H1 (cell line): ENCODE measurements around the gene TFAP2A. TPM values are rescaled to one million over a fixed set of nuclear protein-coding genes. Genes with fewer than 3 reads are reported as not detected.

ENCODE experiments used
- CTCF ChIA-PET: fragments of 300-600 bp; sonication (Branson Sonifier 250); formaldehyde crosslinking; loops from one replicate; lab custom pipeline; 2021; ENCODE audit not compliant: partially characterized antibody; lab: Charles Lee
- POLR2A ChIA-PET: fragments of 300-600 bp; sonication (Branson Sonifier 250); formaldehyde crosslinking; loops from one replicate; lab custom pipeline; 2021; ENCODE audit warnings: inconsistent platforms; ENCODE audit not compliant: partially characterized antibody; lab: Charles Lee
- DNase-seq, 2 experiments: peaks; one replicate each; pipeline versions ENCODE4 v3.0.0 to v3.0.0-alpha.2; 2010 to 2022; ENCODE audit warnings: low spot score in 2 of 2, low read depth in 1 of 2, mixed read lengths in 1 of 2
- FAIRE-seq: peaks from 2 replicates; lab custom pipeline; 2011; peaks lifted over from hg19 to GRCh38; lab: Jason Lieb, UNC
- H2AFZ ChIP-seq: 2 replicates; pipeline ENCODE4 v1.8.1; 2012; ENCODE audit warnings: low read length, inconsistent platforms
- H2AK5ac ChIP-seq: 2 replicates; pipeline ENCODE4 v1.6.1; 2013; ENCODE audit warnings: low read depth, low read length
- H2BK120ac ChIP-seq: replicated peaks from 2 replicates; pipeline ENCODE3; 2013; ENCODE audit warnings: low read depth, low read length, inconsistent platforms
- H2BK12ac ChIP-seq: 2 replicates; pipeline ENCODE4 v1.6.1; 2013; ENCODE audit warnings: low read depth, low read length
- H2BK15ac ChIP-seq: 2 replicates; pipeline ENCODE4 v1.6.1; 2013; ENCODE audit warnings: low read length
- H2BK20ac ChIP-seq: 2 replicates; pipeline ENCODE4 v1.6.1; 2013; ENCODE audit warnings: low read length
- H2BK5ac ChIP-seq: 2 replicates; pipeline ENCODE4 v1.6.1; 2013; ENCODE audit warnings: low read depth, low read length
- H3K14ac ChIP-seq: 2 replicates; pipeline ENCODE4 v1.6.1; 2013; ENCODE audit warnings: inconsistent platforms; ENCODE audit not compliant: insufficient read length
- H3K18ac ChIP-seq: 2 replicates; pipeline ENCODE4 v1.6.1; 2013; ENCODE audit warnings: low read length; ENCODE audit errors: extremely low read depth
- H3K23ac ChIP-seq: 2 replicates; pipeline ENCODE4 v1.6.1; 2013; ENCODE audit warnings: inconsistent platforms; ENCODE audit not compliant: insufficient read length
- H3K23me2 ChIP-seq: 2 replicates; pipeline ENCODE4 v1.6.1; 2013; ENCODE audit warnings: low read depth, low read length
- H3K27ac ChIP-seq: 2 replicates; pipeline ENCODE4 v1.6.1; 2011; ENCODE audit warnings: low read depth, low read length, inconsistent platforms
- H3K27me3 ChIP-seq, 4 experiments: replicated peaks in 1 of 4; 1 replicate in 1 of 4; 2 replicates in 3 of 4; pipeline versions ENCODE4 v1.6.1 to v1.8.1; 2011 to 2013; ENCODE audit warnings: low read length in 3 of 4, mild to moderate bottlenecking in 3 of 4, inconsistent platforms in 2 of 4, mixed read lengths in 2 of 4, moderate library complexity in 1 of 4; ENCODE audit not compliant: control insufficient read depth in 3 of 4, insufficient read depth in 3 of 4; ENCODE audit errors: extremely low read depth in 1 of 4
- H3K36me3 ChIP-seq, 4 experiments: 2 replicates each; pipeline versions ENCODE4 v1.6.1 to v1.8.1; 2011 to 2013; ENCODE audit warnings: mild to moderate bottlenecking in 4 of 4, low read length in 3 of 4, moderate library complexity in 2 of 4, control low read depth in 1 of 4, inconsistent platforms in 1 of 4; ENCODE audit not compliant: insufficient read depth in 4 of 4, control insufficient read depth in 2 of 4
- H3K4ac ChIP-seq: replicated peaks from 2 replicates; pipeline ENCODE3; 2013; ENCODE audit warnings: low read length, low read depth, mixed read lengths, inconsistent platforms; ENCODE audit not compliant: insufficient read length
- H3K4me1 ChIP-seq, 4 experiments: replicated peaks in 1 of 4; 1 replicate in 1 of 4; 2 replicates in 3 of 4; pipeline versions ENCODE4 v1.6.1 to v1.8.1; 2011 to 2013; ENCODE audit warnings: low read length in 3 of 4, inconsistent platforms in 2 of 4, mixed read lengths in 1 of 4; ENCODE audit not compliant: insufficient read depth in 4 of 4, control insufficient read depth in 3 of 4
- H3K4me2 ChIP-seq, 2 experiments: 2 replicates each; pipeline versions ENCODE4 v1.6.1 to v1.8.1; 2011 to 2013; ENCODE audit warnings: low read depth in 2 of 2, low read length in 2 of 2, control low read depth in 1 of 2, inconsistent platforms in 1 of 2, mild to moderate bottlenecking in 1 of 2; ENCODE audit not compliant: insufficient read depth in 1 of 2
- H3K4me3 ChIP-seq, 4 experiments: fragments of 200-600, 300-600 bp in 1 of 4; sonication (generic), shearing (Covaris generic), sonication (Bioruptor Twin) in 1 of 4; 2 replicates each; pipeline versions ENCODE4 v1.5.1 to v1.8.1; 2011 to 2016; ENCODE audit warnings: low read length in 4 of 4, low read depth in 3 of 4, control low read depth in 2 of 4, inconsistent platforms in 2 of 4, mild to moderate bottlenecking in 2 of 4, mixed read lengths in 1 of 4, moderate library complexity in 1 of 4; ENCODE audit not compliant: insufficient read depth in 2 of 4; ENCODE audit errors: extremely low read depth in 1 of 4
- H3K56ac ChIP-seq: replicated peaks from 2 replicates; pipeline ENCODE3; 2013; ENCODE audit warnings: low read depth, mild to moderate bottlenecking, mixed read lengths, low read length, inconsistent platforms; ENCODE audit not compliant: insufficient read length
- H3K79me1 ChIP-seq: 2 replicates; pipeline ENCODE4 v1.6.1; 2013; ENCODE audit warnings: low read depth, low read length, control low read depth
- H3K79me2 ChIP-seq, 2 experiments: 2 replicates each; pipeline versions ENCODE4 v1.6.1 to v1.8.1; 2012 to 2013; ENCODE audit warnings: low read length in 2 of 2, mild to moderate bottlenecking in 2 of 2, inconsistent platforms in 1 of 2; ENCODE audit not compliant: insufficient read depth in 2 of 2, control insufficient read depth in 1 of 2
- H3K9ac ChIP-seq, 4 experiments: replicated peaks in 1 of 4; 1 replicate in 1 of 4; 2 replicates in 3 of 4; pipeline versions ENCODE4 v1.6.1 to v1.8.1; 2011 to 2013; ENCODE audit warnings: low read depth in 3 of 4, low read length in 3 of 4, control low read depth in 2 of 4, mild to moderate bottlenecking in 2 of 4, moderate library complexity in 2 of 4, inconsistent platforms in 1 of 4; ENCODE audit errors: extremely low read depth in 1 of 4
- H3K9me3 ChIP-seq, 2 experiments: 2 replicates each; pipeline versions ENCODE4 v1.6.1 to v1.8.1; 2012 to 2013; ENCODE audit warnings: mild to moderate bottlenecking in 2 of 2, moderate library complexity in 2 of 2, control low read depth in 1 of 2, inconsistent platforms in 1 of 2, low read depth in 1 of 2, low read length in 1 of 2, mixed read lengths in 1 of 2; ENCODE audit not compliant: insufficient read depth in 2 of 2
- H4K20me1 ChIP-seq, 2 experiments: replicated peaks in 1 of 2; 2 replicates each; pipeline versions ENCODE3 to v1.8.1; 2011 to 2013; ENCODE audit warnings: inconsistent platforms in 2 of 2, low read length in 2 of 2, mild to moderate bottlenecking in 1 of 2; ENCODE audit not compliant: insufficient read depth in 2 of 2, control insufficient read depth in 1 of 2
- H4K5ac ChIP-seq: 2 replicates; pipeline ENCODE4 v1.6.1; 2013; ENCODE audit warnings: low read length, low read depth, mixed read lengths, inconsistent platforms; ENCODE audit not compliant: insufficient read length
- H4K8ac ChIP-seq: 2 replicates; pipeline ENCODE4 v1.8.0; 2013; ENCODE audit warnings: mild to moderate bottlenecking, moderate library complexity, low read length, inconsistent platforms; ENCODE audit not compliant: insufficient read depth; ENCODE audit errors: extremely low read depth
- H4K91ac ChIP-seq: replicated peaks from 2 replicates; pipeline ENCODE3; 2013; ENCODE audit warnings: low read length, mixed read lengths, inconsistent platforms; ENCODE audit not compliant: insufficient read length
- CBX5 ChIP-seq: fragments of 300-800, 300-1000 bp; sonication (generic); IDR thresholded peaks from 2 replicates; pipeline ENCODE4 v1.7.1; 2016; ENCODE audit warnings: antibody characterized with exemption, low read length, low read depth
- CEBPB ChIP-seq: IDR thresholded peaks from 2 replicates; pipeline ENCODE4 v1.6.1; 2012; ENCODE audit warnings: low read depth, low read length
- CHD2 ChIP-seq: IDR thresholded peaks from 2 replicates; pipeline ENCODE4 v1.6.1; 2012; ENCODE audit warnings: low read length, improper control_type of control experiment
- EZH2 ChIP-seq: fragments of 200-600 bp; sonication (generic); IDR thresholded peaks from 2 replicates; pipeline ENCODE4 v1.7.1; 2012; ENCODE audit warnings: low read depth, mild to moderate bottlenecking, moderate library complexity, low read length, inconsistent platforms; ENCODE audit not compliant: severe bottlenecking
- GTF2F1 ChIP-seq: IDR thresholded peaks from 2 replicates; pipeline ENCODE4 v1.6.1; 2012; ENCODE audit warnings: low read depth, low read length, improper control_type of control experiment, borderline replicate concordance
- JUND ChIP-seq: IDR thresholded peaks from 2 replicates; pipeline ENCODE4 v1.6.1; 2011; ENCODE audit warnings: mild to moderate bottlenecking, improper control_type of control experiment, low read length
- KDM5A ChIP-seq: fragments of 200-600 bp; IDR thresholded peaks from 2 replicates; pipeline ENCODE4 v1.7.1; 2012; ENCODE audit warnings: mild to moderate bottlenecking, low read length, inconsistent platforms, mixed read lengths
- MAFK ChIP-seq: IDR thresholded peaks from 2 replicates; pipeline ENCODE4 v1.6.1; 2012; ENCODE audit warnings: low read depth, mild to moderate bottlenecking, improper control_type of control experiment, low read length
- NRF1 ChIP-seq: IDR thresholded peaks from 2 replicates; pipeline ENCODE4 v1.6.1; 2011; ENCODE audit warnings: mild to moderate bottlenecking, low read depth, low read length, improper control_type of control experiment
- PHF8 ChIP-seq: fragments of 200-600 bp; sonication (generic); conservative IDR thresholded peaks from 2 replicates; pipeline ENCODE4 v1.7.1; 2012; ENCODE audit warnings: low read depth, mild to moderate bottlenecking, inconsistent platforms, low read length, moderate library complexity
- POLR2AphosphoS5 ChIP-seq: IDR thresholded peaks from 2 replicates; pipeline ENCODE4 v1.6.1; 2011; ENCODE audit warnings: low read depth, low read length
- RXRA ChIP-seq: IDR thresholded peaks from 2 replicates; pipeline ENCODE4 v1.6.1; 2011; ENCODE audit warnings: low read depth, mild to moderate bottlenecking, low read length, moderate library complexity; ENCODE audit not compliant: insufficient read depth
- SIN3A ChIP-seq, 2 experiments: IDR thresholded peaks in 1 of 2; conservative IDR thresholded peaks in 1 of 2; 2 replicates each; pipeline ENCODE4 v1.6.1; 2011 to 2012; ENCODE audit warnings: low read length in 2 of 2, improper control_type of control experiment in 1 of 2, low read depth in 1 of 2, mild to moderate bottlenecking in 1 of 2
- TAF1 ChIP-seq: IDR thresholded peaks from 2 replicates; pipeline ENCODE4 v1.6.1; 2011; ENCODE audit warnings: mild to moderate bottlenecking, low read depth, low read length
- TCF12 ChIP-seq: IDR thresholded peaks from 2 replicates; pipeline ENCODE4 v1.6.1; 2011; ENCODE audit warnings: low read depth, mild to moderate bottlenecking, low read length
- TEAD4 ChIP-seq: IDR thresholded peaks from 2 replicates; pipeline ENCODE4 v1.6.1; 2012; ENCODE audit warnings: low read depth, low read length, inconsistent platforms, mixed read lengths
- WGBS, 2 experiments: shearing (Covaris generic) in 1 of 2; methylation state at CpG; one replicate each; pipeline versions ENCODE4 v1.1.6 to v1.1.7; 2013 to 2015; ENCODE audit warnings: low lambda C conversion rate in 2 of 2, mixed read lengths in 2 of 2, inconsistent platforms in 1 of 2, low coverage in 1 of 2, missing lambda C conversion rate in 1 of 2; ENCODE audit not compliant: insufficient replicate concordance in 2 of 2, insufficient coverage in 1 of 2, insufficient read length in 1 of 2; ENCODE audit errors: extremely low coverage in 1 of 2, missing lambda C conversion rate in 1 of 2; 5-methylcytosine and 5-hydroxymethylcytosine counted together
- polyA plus RNA-seq, 7 experiments: library from polyadenylated mRNA; depleted of rRNA in 3 of 7; stranded (reverse) in 5 of 7; unstranded in 2 of 7; fragments of >200 nt in 5 of 7; fragments of 200-250 nt in 2 of 7; gene quantifications; 1 replicate in 5 of 7; 2 replicates in 1 of 7; 4 replicates in 1 of 7; pipeline versions ENCODE4 v1.2.1 to v1.2.3, GENCODE V29; 2011 to 2013; ENCODE audit warnings: missing spikeins in 2 of 7, mixed read lengths in 2 of 7
- total RNA-seq: library from RNA; stranded (reverse); fragmentation: NEBNext Ultra II Directional; extraction: Animal tissue kit (Norgen Biotek cat#: 25700); gene quantifications from 2 replicates; pipeline ENCODE4 v1.2.1, GENCODE V29; 2021

The TFAP2A gene
- total and polyA plus RNA-seq, 2 of the 8 experiments (the other 6 are each of a cell fraction or from before 2014, with no cell fraction given), result 0.23 TPM; not detected in 1

DNA sequence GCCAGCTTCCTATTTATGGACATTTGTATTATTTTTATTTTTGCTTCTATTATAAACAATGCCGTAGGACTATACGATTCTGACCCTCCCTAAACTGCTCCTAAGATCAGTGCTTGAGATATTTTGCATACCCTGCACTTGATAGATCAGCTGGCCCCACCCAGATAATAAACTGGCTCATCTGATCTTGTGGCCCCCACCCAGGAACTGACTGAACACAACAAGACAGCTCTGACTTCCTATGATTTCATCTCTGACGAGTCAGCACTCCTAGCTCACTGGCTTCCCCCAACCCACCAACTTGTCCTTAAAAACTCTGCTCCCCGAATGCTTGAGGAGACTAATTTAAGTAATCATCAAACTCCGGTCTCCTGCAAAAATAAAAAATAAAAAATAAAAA is 34.9 kb upstream of the TFAP2A start:
- DNase-seq, result no peak
- no peak overlapping the region for H4K91ac ChIP-seq
- H3K4me1 ChIP-seq, result no peaks in the 10 kb centered on the region; a peak in 1 of 7 replicates
- no peak overlapping the region for H3K18ac ChIP-seq
- no peak overlapping the region for H3K4me2 ChIP-seq
- no peak overlapping the region for H2BK5ac ChIP-seq
- FAIRE-seq, result no peak
- H2BK120ac ChIP-seq, result no peak overlapping the region
- 90% methylated on average over 5 of the region's 5 CpGs; no CpG with 5 or more reads in 1 of the 2 experiments for WGBS, 2 experiments
- H3K27ac ChIP-seq, result no peak overlapping the region
- no peaks in the 10 kb centered on the region for H3K9me3 ChIP-seq
- H2BK15ac ChIP-seq, result no peak overlapping the region
- no peaks in the 10 kb centered on the region for H3K79me1 ChIP-seq
- H4K20me1 ChIP-seq, result no peaks in the 10 kb centered on the region
- H3K23me2 ChIP-seq, result no peaks in the 10 kb centered on the region
- H3K4ac ChIP-seq, result no peak overlapping the region
- no peak overlapping the region for H4K5ac ChIP-seq
- no peak overlapping the region for H2BK20ac ChIP-seq
- ChIA-PET CTCF (interaction anchor here (1.2 to 5.4 kb wide), 3 partner anchors 14 to 29 kb away, joined by 3 to 36 read pairs (median 16); no protein-coding TSS in a partner anchor), POLR2A (no interaction called here)
- no peaks in the 10 kb centered on the region for H3K79me2 ChIP-seq
- no peak overlapping the region for H2AFZ ChIP-seq
- H4K8ac ChIP-seq, result no peak overlapping the region
- H3K14ac ChIP-seq, result no peak overlapping the region
- no peak overlapping the region for H3K9ac ChIP-seq
- no peaks in the 10 kb centered on the region for H3K36me3 ChIP-seq
- H2BK12ac ChIP-seq, result no peak overlapping the region
- no peaks in the 10 kb centered on the region for H3K27me3 ChIP-seq
- H3K4me3 ChIP-seq, result no peak overlapping the region
- H3K23ac ChIP-seq, result no peak overlapping the region
- no peak overlapping the region for H3K56ac ChIP-seq
- H2AK5ac ChIP-seq, result no peak overlapping the region
- TF ChIP-seq RXRA, result no peak
- TF ChIP-seq MAFK, result no peak
- TF ChIP-seq TAF1, result no peak
- TF ChIP-seq EZH2, result no peak
- TF ChIP-seq SIN3A (conservative IDR thresholded peaks at IDR 0.05 in 1 of 2, IDR thresholded peaks at IDR 0.05 in 1 of 2; ENCODE audit: low read depth in 1 of 2, low read length in 2 of 2), result no peak
- no peak for TF ChIP-seq CBX5
- no peak for TF ChIP-seq PHF8
- no peak for TF ChIP-seq TEAD4
- no peak for TF ChIP-seq CEBPB
- no peak for TF ChIP-seq GTF2F1
- TF ChIP-seq POLR2AphosphoS5, result no peak
- TF ChIP-seq CHD2, result no peak
- no peak for TF ChIP-seq JUND
- no peak for TF ChIP-seq KDM5A
- no peak for TF ChIP-seq NRF1
- TF ChIP-seq TCF12, result no peak
